Left kidney (tissue), 2 donors: ENCODE data around the gene YY1. TPM values are rescaled to one million over a fixed set of nuclear protein-coding genes. Genes with fewer than 3 reads are reported as not detected.
"Not testable (repeated sequence)": the region's sequence is repeated elsewhere in the genome, so short reads cannot be mapped to it uniquely, and the experiment has no call there.

Source experiments
- DNase-seq: peaks from one replicate; pipeline ENCODE4 v3.0.0-alpha.2; 2013
- polyA plus RNA-seq: library from polyadenylated mRNA; unstranded; fragments of 120-200 nt; gene quantifications from one replicate; pipeline ENCODE4 v1.2.1, GENCODE V29; 2013; ENCODE audit not compliant: insufficient read length

Gene YY1
- polyA plus RNA-seq, 1 donor = 150 TPM

DNA sequence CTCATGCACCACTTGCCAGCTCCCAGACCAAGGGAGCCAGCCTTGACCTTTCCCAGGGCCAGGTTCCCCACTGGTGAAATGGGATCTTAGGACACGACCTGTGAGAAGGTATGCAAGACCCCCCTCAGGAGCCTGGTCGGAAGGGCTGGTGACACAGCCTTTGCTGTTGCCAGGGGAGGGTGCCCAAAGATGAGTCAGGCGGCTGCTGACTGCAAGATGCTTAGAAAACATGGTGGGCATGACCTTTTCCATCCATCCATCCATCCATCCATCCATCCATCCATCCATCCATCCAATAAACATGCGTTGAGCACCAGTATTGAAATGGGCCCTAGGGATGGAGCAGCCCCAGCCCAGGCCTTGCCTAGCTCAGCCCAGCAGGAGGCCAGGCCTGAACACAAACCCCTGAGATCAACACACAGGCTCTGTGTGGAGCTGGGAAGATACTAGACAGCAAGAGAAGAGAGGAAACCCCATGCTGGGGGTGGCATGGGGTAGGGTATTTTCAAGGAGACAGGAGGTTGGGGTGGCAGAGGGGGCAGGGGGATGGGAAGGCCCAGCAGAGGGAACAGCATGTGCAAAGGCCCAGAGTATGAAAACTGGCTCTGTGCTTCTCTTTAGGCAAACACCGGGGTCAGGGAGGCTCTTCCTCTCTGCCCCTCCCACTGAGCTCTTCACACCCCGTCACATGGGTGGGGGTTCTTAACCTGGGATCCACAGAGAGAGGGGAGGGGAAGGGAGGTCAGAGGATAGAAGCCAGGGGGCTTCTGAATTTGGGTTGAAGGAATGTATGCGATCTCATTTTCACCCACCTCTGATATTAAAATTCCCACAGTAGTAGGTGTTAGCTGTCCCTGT lies 26.2 kb upstream of the YY1 start:
- DNase-seq = no peak

DNA sequence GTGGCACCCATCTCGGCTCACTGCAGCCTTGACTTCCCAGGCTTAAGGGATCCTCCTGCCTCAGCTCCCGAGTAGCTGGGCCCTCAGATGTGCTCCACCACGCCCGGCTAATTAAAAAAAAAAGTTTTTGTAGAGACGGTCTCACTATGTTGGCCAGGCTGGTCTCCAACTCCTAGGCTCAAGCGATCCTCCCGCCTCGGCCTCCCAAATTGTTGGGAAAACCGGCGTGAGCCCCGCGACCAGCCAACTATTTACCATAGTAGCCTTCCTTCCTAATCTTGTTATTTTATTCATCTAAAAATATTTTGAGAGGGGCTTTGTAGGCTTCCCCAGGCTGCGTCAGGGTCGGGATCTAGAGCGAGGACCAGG lies 25.4 kb upstream of the YY1 start:
- no peak for DNase-seq

DNA sequence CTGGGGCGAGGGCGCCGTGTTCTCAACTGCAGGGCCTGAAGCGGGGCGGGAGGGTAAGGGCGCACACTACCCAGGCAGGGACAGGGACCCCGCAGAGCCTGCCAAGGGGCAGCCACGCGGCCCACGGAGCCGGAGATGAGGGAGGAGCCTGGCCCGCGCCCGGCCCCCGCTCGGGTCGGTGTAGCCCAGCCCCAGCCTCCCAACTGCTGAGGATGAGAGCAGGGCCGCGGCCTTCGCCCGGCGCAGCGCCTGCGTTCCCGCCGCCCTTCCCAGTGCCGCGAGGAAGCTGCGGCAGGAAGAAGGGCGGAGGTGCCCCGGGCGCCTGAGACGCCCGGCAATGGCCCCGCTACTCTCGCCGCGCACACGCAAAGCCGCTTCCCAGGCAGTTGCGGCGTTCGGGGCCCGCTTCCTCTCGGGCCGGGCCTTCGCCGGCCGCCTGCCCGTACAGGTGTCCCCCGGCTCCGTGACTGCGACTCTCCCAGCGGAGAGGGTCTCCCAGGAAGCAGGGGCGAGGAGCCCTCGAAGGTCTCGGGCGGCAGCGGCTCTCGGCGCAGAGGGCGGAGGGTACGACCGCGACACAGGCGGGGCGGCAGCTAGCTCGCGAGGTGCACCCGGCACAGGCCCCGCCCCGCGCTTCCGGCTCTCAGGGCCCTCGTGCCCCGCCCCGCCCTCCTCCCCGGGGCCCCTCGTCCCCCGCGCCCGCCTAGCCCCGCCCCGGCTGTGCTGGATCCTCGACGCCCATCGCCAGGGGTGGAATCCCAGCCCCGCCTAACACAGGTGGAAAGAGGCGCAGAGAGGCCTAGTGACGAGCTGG lies 24.8 kb upstream of the YY1 start:
- peak; percentile 87 for DNase-seq

DNA sequence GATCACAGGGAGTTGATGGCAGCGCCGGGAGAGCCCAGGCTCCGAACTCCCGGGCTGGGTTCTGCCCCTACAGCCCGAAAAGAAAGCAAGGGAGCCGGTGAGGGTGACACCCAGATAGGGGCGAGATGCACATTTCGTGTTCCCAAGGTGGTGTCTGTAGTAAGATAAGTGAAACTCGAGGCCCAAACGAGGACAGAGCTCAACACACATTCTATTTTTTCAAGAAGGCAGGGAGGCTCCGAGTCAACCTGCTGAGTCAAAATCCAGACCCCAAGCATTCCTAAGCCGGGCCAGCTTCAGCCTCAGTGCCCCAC lies 24.2 kb upstream of the YY1 start:
- DNase-seq = no peak

- no peak for DNase-seq
These were observed 23.5 kb upstream of the YY1 start for GRCh38 chr14:100215330-100215885.

GRCh38 chr14:100219126-100219785 lies 19.7 kb upstream of the YY1 start:
- DNase-seq = no peak

GRCh38 chr14:100221533-100222223 lies 17.3 kb upstream of the YY1 start:
- no peak for DNase-seq

DNA sequence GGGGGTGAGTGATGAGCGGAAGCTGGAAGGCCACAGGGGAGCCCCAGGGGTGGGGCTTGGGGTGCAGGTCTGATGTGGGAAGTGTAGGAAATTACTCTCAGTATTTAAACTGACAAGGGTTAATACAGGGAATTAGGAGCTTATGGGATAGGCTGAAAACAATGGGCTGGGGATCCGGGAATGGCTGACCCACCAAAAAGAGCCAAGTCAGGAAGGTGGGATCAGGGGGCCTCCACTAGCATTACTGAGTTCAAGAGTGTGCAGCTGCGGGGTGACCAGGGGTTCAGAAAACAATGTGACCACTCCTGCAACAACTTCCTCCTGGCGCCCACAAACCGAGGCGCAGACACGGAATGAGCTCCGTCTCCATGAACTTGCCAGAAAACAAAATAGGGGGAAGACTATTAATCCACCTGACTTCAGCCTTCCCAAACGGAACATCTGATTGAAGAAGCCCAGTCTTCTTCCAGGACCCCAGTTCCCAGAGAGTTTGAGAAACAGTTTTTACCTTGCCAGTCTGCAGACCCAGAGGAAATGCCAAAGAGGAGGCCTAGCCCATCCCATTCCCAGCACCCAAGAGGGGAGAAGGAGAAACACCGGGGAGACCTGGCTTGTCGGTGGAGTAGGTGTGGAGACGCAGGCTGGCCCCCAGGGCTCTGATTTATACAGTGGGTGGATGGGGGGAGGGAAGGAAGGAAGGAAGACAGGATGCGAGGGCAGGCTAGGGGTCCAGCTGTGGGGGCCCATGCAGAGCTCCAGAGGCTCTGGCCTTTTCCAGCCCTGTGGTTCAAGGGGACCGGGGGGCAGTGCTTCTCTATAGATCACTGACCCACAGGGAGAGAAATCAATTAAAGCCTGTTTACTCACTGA lies 16.5 kb upstream of the YY1 start:
- DNase-seq = no peak

GRCh38 chr14:100223332-100224201 lies 15.4 kb upstream of the YY1 start:
- DNase-seq = no peak

DNA sequence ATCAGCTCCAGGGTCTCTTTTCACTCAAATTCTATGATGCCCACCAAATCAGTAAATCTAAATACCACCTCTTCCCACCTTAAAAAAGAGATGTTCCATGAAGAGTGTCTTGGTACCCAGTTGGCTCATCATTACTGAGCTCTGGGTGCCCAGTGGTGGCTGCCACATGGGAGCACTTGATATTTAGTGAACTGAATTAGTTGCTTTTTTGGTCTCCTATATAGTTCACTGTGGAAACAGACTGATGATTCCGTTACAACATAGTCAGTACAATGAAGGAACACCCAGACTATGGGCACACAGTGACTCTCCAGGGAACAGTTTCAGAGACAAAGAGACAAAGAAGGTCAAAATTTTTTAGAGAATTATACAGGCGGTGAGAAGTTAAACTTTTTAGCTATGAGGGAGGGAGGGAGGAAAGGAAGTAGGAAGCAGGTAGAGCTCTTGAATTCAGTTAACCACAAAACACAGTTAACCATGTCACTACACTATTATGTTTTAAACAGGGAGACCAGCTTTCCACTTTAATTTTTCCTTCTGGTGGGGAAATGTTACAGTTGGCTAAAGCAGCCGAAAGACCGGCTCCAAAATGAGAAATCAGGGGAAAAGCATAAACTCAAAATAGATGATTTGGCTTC lies 14.6 kb upstream of the YY1 start:
- DNase-seq = no peak

DNA sequence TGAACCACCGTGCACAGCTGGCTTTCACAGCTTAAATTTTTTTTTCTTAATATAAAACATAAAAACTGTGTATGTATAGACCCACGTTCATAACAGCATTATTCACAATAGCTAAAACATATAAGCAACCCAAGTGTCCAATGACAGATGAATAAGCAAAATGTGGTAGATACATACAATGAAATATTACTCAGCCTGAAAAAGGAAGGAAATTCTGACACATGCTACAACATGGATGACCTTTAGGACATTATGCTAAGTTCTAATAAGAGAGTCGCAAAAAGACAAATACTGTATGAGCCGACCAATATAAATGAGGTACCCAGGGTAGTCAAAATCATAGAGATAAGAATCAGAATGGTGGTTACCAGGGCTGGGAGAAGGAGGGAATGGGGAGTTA lies 13.8 kb upstream of the YY1 start:
- no peak for DNase-seq

GRCh38 chr14:100230361-100230760 lies 8.6 kb upstream of the YY1 start:
- DNase-seq = no peak

- DNase-seq = no peak
These were observed 4.4 kb upstream of the YY1 start for GRCh38 chr14:100234511-100234910.

GRCh38 chr14:100236271-100236818 lies 2.6 kb upstream of the YY1 start:
- DNase-seq = not testable (repeated sequence)

- no peak for DNase-seq
These were observed 2.1 kb upstream of the YY1 start for GRCh38 chr14:100236881-100237280.

GRCh38 chr14:100237735-100238418 lies 1.1 kb upstream of the YY1 start:
- DNase-seq = no peak

DNA sequence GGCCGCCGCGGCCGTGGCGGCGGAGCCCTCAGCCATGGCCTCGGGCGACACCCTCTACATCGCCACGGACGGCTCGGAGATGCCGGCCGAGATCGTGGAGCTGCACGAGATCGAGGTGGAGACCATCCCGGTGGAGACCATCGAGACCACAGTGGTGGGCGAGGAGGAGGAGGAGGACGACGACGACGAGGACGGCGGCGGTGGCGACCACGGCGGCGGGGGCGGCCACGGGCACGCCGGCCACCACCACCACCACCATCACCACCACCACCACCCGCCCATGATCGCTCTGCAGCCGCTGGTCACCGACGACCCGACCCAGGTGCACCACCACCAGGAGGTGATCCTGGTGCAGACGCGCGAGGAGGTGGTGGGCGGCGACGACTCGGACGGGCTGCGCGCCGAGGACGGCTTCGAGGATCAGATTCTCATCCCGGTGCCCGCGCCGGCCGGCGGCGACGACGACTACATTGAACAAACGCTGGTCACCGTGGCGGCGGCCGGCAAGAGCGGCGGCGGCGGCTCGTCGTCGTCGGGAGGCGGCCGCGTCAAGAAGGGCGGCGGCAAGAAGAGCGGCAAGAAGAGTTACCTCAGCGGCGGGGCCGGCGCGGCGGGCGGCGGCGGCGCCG lies 381 bp downstream of the YY1 start:
- no peak for DNase-seq
